Activated effector memory CD4-positive, alpha-beta T cell treated with Interleukin-2 at 50 U/mL for 16 hours (primary cell): ENCODE results near the gene ZNF512.
"Not testable (repeated sequence)": the region's sequence is repeated elsewhere in the genome, so short reads cannot be mapped to it uniquely, and the experiment has no call there.

ENCODE experiments used
- DNase-seq: peaks from one replicate; pipeline ENCODE4 v3.0.0-alpha.2; 2020

ZNF512 gene

GRCh38 chr2:27583390-27583915, 611 bp downstream of the ZNF512 start:
- peak; percentile 0 for DNase-seq

- DNase-seq: no peak
Observed at GRCh38 chr2:27584597-27584996, 1.8 kb downstream of the ZNF512 start.

GRCh38 chr2:27587025-27587424, 4.2 kb downstream of the ZNF512 start:
- DNase-seq: no peak

- no peak for DNase-seq
Observed at GRCh38 chr2:27588308-27588707, 5.5 kb downstream of the ZNF512 start.

GRCh38 chr2:27591745-27592144, 8.9 kb downstream of the ZNF512 start:
- DNase-seq: no peak

GRCh38 chr2:27593240-27593639, 10.4 kb downstream of the ZNF512 start:
- no peak for DNase-seq

- not testable (repeated sequence) for DNase-seq
Observed at GRCh38 chr2:27594020-27594703, 11.3 kb downstream of the ZNF512 start.

GRCh38 chr2:27595412-27595811, 12.6 kb downstream of the ZNF512 start:
- not testable (repeated sequence) for DNase-seq

- no peak for DNase-seq
Observed at GRCh38 chr2:27596627-27597026, 13.8 kb downstream of the ZNF512 start.

- DNase-seq: no peak
Observed at GRCh38 chr2:27606611-27607010, 23.8 kb downstream of the ZNF512 start.

- no peak for DNase-seq
Observed at GRCh38 chr2:27613985-27614384, 31.1 kb downstream of the ZNF512 start.

GRCh38 chr2:27615316-27615715, 32.5 kb downstream of the ZNF512 start:
- no peak for DNase-seq

- no peak for DNase-seq
Observed at GRCh38 chr2:27621524-27621923, 38.7 kb downstream of the ZNF512 start.

GRCh38 chr2:27622921-27623384, 40.1 kb downstream of the ZNF512 start:
- no peak for DNase-seq

GRCh38 chr2:27624943-27625342, 42.1 kb downstream of the ZNF512 start:
- no peak for DNase-seq

GRCh38 chr2:27626323-27626722, 43.5 kb downstream of the ZNF512 start:
- not testable (repeated sequence) for DNase-seq

- not testable (repeated sequence) for DNase-seq
Observed at GRCh38 chr2:27626921-27627320, 44.1 kb downstream of the ZNF512 start.

GRCh38 chr2:27627963-27628766, 45.3 kb downstream of the ZNF512 start:
- DNase-seq: no peak

- DNase-seq: peak; percentile 93
Observed at GRCh38 chr2:27628767-27629709, 46.2 kb downstream of the ZNF512 start, which contains the start of the genes CCDC121 and GPN1. Gene CCDC121 (minus strand): TSS chr2:27629012. CDS start chr2:27627799, 1,213 bp downstream. Gene GPN1 (plus strand): TSS chr2:27629050. CDS start chr2:27629059, 9 bp downstream.

- DNase-seq: not testable (repeated sequence)
Observed at GRCh38 chr2:27630257-27630656, 47.4 kb downstream of the ZNF512 start.

- no peak for DNase-seq
Observed at GRCh38 chr2:27634291-27634690, 51.4 kb downstream of the ZNF512 start.

GRCh38 chr2:27636766-27637165, 53.9 kb downstream of the ZNF512 start:
- no peak for DNase-seq
